ENCODE data around the gene PDZD4.

DNA sequence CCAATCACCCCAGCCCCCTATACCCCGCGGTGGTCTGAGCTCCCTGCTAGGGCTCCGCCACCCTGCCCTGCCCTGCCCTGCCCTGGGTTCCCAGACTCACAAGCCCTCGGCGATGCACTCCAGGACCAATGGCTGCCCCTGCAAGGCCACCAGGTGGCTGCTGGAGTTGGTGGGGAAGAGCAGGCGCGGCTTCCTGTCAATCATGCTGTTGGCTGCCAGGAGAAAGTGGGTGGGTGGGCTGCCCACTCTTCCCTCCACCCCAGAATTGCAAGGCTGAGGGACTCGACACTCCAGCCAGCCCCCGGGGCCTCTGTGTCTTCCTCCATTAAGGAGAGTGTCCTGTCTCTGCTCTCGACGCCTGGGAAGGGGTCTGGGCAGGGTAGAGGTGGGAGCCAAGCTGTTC, 39.9 kb upstream of the PDZD4 start:
- TF ChIP-seq, protein P1, sequence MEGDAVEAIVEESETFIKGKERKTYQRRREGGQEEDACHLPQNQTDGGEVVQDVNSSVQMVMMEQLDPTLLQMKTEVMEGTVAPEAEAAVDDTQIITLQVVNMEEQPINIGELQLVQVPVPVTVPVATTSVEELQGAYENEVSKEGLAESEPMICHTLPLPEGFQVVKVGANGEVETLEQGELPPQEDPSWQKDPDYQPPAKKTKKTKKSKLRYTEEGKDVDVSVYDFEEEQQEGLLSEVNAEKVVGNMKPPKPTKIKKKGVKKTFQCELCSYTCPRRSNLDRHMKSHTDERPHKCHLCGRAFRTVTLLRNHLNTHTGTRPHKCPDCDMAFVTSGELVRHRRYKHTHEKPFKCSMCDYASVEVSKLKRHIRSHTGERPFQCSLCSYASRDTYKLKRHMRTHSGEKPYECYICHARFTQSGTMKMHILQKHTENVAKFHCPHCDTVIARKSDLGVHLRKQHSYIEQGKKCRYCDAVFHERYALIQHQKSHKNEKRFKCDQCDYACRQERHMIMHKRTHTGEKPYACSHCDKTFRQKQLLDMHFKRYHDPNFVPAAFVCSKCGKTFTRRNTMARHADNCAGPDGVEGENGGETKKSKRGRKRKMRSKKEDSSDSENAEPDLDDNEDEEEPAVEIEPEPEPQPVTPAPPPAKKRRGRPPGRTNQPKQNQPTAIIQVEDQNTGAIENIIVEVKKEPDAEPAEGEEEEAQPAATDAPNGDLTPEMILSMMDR (conservative IDR thresholded peaks at IDR 0.05; ENCODE audit: low read depth, low read length) = no peak
- TF ChIP-seq EZH2 (IDR thresholded peaks at IDR 0.05; ENCODE audit: low read length, unreplicated experiment) = no peak
